ENCODE results near the gene AKT3.

The AKT3 gene

DNA sequence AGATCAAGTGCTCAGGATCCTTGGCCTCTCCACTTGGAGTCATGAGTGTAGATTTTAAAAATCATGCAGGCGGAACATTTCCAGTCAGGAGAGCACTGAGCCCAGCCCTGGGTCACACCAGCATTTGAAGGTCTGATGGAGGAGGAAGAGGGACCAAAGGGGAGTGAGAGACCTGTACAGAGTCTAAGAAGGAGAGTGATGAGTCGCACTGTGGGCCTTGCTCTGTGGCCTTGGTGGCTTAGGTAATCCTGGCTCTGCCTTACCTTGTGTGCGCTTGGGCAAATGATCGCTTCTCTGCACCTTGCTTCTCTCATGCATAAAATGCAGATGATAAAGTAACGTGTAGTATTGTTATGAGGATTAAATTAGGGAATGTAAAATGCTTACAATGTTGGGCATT lies 368.9 kb downstream of the AKT3 start:
- no peak for DNase-seq

DNA sequence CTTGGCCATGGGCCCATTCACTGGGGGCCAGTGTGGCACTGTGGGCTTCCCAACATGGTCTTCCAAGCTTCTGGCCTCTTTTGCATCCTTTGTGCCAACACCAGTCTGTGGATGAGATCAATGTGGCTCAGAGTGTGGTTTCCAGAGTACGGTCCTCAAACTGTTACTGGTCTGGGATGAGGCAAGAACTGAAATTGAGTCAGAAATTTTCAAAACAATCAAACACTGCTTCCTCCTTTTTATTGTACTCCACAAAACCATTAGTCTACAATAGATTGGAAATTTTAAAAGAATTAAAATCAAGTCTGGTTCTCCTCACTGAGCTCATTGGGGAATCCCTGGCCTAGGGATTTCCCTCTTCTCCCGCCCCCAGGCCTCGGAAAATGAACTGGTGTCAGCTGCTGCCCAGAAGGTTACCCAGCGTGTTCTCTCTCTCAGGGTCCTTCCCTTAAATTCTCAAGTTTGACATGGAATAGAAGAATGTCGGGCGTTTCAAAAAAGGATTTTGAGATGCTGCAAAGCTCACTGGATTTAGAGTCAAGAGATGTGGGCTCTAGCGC lies 372.2 kb downstream of the AKT3 start:
- DNase-seq = no peak

DNA sequence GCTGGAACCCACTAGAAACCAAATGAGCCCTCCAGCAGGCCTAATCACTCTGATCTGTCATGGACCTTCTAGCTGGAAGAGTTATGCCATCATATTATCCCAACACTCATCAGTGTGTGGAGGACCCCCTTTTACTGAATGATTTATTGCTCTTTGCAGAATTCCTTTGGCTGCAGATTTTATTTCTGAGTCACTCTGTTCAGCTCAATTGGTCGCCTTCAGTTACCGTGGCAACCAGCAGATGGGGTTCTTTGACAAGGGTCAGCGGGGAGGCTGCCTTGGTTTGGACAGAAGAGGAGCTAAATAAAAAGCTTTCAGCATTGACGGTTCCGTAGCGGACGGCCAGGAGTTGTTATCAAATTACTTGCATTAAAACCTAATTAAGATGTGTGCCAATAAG lies 374.1 kb downstream of the AKT3 start:
- no peak for DNase-seq

DNA sequence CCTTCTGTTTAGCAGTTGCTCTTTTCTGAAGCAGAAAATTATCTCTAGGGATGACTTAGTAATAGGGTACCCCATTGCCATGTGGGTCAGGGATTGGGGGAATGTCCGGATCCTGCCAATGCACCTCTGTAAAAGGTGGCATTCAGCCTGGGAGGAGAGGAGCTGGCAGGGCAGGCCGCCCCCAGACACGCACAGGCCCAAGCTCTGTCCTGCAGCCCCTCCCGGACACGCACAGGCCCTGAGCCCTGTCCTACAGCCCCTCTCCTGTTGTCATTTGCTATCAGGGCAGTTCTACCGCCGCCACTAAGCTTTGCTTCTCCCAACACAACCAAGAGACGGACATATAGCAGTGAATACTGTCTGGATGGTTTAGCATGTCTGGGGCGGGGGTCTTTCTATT lies 375.1 kb downstream of the AKT3 start:
- no peak for DNase-seq

DNA sequence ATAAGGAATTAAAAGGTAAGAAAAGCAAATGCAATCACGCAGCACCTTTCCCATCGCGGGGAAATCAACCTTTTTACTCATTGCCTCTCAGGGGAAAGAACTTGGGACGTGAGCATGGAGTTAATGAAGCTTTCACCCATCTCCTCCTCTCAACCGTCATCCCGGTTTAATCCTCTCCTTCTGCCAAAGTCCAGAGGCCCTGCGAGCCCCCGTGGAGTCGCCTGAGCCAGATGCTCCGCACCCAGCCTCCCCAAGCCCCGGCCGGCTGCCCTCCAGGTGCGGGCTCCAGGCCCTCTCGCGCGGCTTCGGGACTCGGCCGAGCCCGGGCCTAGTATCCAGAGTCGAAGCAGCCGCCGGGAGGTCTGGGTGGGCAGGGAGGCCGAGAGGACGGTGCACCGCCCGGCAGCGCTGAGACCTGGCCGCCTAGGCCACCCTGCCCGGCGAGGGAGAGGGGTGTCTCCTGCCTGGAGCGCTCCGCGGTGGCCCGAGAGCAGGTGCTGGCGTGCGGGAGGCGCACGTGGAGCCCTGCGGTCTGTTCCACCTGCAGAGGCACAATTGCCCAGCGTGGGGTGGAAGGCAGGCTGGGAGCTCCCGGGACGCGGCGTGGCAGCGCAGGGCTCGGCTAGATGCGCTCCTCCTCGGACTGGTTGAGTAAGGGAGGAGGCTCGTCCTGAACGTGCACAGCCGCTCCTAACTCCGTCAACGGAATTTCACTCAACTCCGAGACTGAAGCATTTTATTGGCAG lies 375.7 kb downstream of the AKT3 start:
- no peak for DNase-seq

DNA sequence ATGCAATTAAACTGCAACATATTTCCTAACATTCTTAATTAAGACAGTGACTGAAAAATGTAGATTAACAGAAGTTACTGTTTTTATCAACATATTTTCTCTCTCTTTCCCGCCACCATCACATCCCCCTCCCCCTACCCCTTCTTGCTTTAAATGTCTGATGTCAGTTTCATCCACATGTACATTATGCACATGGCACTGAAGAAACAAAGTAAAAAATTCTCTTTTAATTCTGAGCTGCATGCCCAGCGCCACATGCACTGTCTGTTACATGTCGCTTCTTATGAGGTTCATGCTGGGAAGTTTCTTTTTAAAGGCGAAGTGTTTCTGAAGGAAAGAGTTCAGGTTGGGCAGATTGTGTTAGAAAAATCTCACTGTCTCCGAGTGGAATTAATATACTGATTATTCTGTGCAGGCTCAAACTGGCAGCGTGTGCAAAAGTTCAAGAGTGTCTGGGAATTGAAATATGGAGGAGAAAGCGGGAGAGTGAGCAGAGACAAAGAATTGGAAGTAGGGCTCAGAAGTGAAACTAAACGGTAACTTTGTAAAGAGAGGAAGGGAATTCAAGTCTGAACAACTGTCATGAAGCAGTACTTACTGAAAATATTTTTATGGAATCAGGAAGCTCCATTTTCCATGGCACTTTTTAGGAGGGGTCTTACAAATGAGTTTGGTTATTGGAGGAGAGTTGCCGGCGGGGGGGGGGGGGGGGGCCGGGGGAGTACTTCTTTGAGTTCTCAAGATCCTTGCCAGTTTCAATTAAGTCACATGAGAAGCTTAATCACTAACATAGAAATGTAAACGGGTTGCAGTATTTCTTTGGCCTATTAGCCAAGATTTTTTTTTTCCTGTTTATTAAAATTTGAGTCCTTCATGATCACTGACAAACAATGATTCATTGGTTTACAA lies 376.6 kb downstream of the AKT3 start:
- no peak for DNase-seq

DNA sequence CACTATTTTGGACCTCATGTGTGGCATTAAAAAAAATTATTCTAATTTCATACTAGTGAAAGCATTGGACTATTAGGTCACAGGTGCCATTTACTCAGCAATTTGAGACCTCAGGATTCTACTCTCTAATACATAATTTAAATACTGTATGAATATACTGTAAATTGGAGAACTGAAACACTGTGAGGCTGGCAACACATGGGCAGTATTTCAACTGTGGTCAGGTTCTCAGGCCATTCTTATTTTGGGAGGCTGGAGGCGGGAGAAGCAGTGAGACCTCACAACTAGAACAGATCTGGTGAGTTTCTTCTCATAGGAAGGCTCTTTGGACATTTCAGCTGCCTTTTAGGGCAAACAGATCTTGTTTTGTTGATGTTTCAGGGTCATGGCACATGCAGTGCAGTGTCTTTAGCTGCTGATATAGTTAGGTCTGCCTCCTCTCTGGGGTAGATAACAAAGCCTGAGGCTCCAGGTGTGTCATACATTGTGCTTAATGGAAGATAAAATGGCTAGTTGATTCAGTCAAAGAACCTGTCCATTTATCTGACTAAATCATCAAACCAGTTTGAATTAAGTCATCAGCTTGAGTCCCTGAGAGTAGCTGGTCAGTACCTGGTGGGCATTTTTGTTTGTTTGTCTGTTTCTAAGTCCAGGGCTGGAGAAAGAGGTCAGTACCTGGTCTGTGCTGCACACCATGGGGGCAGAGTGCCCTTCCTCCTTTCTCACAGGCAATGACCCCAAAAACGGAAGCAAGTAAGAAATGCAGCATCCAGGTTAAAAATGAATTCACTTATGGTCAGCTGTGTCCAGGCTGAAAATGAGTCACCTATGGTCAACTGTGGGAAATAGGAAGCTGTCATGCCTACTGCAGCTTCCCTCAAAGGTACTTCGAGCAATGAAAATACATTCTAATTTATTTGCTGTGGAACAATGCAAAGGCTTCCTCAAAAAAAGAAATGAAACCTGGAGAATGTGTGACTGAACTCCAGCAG lies 378.0 kb downstream of the AKT3 start:
- DNase-seq = no peak

DNA sequence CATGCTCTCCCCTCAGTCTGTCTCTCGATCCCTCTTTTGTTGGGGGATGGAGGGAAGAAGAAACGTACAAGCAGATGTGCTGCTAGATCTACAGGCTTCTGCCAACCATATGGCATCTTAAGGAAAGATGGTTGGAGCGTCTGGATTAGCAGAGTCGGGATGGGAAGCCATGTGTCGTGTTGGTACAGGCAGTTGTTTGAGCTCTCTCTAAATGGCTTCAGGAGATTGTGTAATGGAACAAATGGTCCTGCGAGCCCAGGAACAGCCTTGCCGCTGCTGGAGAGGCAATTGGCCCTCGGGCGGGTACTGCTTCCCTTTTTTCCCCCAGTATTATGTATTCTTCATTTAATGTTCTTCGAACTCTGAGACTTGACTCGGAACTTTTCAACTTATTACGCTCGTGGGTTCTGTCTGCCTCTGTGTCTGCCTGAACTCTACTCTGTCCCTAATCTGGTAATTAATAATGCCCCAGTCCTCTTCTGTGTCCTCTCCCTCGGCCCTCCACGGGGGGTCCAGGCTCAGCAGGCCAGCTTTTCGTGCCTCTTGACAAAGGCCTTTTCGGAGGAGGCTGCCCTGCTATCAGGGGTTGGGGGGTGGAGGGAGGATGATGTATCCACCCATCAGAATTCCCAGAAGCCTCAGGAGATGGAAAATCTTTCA lies 378.9 kb downstream of the AKT3 start:
- no peak for DNase-seq

DNA sequence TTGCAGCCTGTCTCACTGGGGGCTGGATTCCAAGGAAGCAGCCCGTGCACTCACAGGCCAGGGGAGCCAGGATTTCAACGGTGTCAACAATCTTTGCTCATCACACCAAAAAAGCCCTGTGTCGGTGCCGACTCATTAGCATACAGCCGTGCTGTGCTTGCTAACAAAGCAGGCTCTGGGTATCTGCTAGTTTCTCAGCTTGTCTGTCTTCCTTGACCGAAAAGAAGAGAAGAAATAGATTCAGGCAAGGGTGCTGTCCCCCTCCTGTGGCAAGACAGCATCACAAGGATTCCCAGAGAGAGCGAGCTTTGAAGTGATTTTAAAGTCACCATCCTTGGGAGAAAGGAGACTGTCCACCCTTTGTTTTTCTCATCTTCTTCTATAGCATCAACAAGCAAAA lies 379.5 kb downstream of the AKT3 start:
- DNase-seq = no peak

DNA sequence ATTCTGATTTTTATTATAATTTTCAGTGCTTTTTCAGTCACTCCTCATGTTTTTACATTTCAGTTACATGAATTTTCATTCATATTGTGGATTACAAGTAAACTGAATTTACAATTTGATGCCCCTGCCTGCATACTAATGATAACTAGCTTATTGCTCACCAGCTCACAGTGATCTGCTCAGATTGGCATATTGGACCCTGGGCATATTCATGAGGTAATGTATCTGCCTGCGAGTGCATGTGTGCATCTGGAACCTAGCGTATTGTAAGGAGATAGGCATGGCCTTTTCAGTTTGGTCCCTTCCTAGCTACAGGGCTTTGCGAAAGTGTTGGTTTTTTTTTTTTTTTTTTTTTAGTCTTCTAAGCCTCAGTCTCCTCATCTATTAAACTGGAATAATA lies 380.5 kb downstream of the AKT3 start:
- no peak for DNase-seq

DNA sequence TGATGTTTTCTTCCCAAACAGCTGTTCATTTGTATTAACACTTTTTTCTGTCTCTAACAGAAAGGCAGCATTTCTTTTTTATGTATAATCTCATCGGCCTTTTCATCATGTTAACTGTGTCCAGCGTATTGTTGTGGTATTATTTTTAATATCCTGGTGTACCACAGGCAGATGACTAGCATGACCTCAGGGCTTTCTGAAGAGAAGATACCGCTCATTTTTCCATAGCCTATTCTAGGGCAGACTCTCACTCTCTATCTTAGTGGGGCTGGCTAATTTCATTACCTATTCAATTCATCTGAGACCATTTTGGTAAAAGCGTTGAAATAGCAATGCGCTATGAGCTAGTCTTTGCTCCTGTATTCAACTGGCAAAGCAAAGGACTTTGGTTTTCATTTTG lies 384.3 kb downstream of the AKT3 start:
- DNase-seq = no peak

DNA sequence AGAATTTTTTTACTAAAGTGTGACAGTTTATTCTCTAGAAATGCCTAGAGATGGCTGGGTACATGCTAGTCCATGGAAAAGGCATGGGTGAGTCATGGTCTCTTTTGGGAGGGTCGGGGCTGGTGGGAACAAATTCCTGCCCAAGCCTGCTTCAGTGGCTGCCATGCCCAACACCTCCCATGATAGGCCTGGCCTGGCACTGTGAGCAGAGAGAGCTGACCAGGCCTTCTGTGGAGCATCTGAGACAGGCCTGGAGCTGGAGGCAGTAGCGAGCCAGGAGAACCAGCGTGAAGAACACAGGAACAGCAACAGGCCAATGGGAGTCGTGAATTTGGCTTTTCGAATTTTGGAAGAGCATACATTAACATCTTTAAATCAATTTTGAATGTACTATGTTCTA lies 385.0 kb downstream of the AKT3 start:
- DNase-seq = no peak

DNA sequence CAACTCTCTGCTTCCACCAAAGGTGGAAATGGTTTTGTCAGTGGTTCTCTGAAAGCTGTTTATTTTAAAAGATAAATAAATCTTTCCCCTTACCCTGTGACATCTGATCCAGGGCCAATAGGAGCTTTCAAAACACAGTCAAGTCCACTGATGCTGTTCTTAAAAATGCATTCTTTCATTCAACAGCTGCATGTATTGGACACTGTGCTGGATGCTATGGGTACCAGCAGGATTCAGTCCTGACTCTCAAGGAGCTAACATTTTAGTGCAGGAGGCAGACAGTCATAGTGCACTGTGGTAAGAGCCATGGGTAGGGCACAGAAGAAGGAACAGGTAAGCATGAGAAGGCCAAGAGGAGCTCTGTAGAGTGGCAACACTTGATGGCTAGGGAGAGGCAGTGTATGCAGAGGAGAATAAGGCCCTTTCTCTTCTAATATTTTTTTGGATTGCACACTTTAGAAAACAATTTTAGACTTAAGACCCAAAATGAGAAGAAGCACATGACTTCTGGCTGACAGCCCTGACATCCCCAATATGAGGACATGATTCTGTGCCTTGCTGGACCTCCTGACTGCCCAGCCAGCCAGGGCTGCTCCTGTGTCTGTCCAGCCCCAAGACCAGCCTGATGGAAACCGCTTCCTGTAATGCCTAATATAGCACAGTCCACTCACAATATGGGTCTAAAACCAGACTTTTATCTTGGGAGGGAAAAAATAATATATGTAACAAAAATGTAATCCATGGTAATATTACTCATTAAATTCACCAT lies 386.9 kb downstream of the AKT3 start:
- no peak for DNase-seq

DNA sequence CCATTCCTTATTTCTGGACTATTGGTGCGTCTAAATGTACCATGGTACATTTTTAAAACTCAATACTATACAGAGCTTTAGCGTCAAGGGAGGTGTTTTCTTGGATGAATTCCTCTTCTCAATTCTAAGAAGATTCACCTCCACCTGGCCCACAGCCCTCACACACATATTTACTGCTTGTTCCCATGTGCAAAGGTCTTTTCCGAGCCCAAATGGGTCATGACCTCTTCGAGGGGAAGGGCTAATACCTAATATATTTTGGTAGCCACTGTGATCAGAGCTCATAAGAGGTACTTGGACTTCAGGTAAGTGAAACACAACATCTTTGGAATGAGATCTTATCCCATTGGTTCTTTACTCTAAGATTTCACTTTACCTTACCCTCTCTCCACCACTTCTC lies 388.3 kb downstream of the AKT3 start:
- DNase-seq = no peak

DNA sequence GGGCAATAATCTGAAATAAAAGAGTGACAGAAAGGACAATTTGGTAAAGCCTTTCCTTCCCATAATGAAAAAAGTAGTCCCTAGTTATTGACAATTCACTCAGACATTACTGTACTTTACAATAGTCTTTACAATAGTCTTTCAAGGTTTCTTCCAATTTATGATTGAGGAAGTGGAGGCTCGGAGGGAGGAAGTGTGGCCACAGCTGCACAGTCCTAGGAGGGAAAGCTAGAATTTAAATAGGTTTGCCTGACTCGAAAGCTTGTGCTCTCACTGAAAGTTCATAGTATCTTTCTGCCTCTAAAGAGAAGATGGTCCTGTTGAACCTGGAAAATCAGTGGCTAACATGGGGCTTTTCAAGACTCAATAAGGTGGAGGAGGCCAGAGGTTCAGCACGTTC lies 391.0 kb downstream of the AKT3 start:
- DNase-seq = no peak

DNA sequence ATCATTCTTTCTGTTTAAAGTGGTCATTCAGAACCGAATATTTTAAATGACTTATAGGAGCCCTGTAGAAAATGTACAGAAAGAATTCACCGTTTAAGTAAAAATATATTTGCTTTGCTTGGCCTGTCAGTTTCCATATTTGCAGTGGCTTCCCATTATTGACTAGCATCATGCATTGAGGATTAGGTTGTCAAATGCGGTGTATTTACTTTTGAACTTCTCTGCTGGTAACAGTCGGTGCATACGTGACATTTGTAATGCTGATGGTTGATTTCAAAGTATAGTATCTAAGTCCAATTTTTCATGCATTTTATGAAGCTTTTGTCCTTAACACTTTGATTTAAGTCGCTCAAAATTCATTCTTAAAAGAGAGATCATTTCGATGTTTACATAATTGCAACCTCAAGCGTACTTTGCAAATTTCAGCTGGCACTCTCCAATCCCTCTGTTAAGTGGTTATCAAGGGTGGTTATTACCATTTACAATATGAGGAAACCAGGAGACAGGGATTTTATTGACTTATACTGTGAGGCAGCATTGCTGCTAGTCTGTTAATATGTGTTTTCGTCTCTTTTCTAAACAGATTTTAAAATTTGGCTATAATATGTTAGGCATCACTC lies 392.6 kb downstream of the AKT3 start:
- DNase-seq = no peak

DNA sequence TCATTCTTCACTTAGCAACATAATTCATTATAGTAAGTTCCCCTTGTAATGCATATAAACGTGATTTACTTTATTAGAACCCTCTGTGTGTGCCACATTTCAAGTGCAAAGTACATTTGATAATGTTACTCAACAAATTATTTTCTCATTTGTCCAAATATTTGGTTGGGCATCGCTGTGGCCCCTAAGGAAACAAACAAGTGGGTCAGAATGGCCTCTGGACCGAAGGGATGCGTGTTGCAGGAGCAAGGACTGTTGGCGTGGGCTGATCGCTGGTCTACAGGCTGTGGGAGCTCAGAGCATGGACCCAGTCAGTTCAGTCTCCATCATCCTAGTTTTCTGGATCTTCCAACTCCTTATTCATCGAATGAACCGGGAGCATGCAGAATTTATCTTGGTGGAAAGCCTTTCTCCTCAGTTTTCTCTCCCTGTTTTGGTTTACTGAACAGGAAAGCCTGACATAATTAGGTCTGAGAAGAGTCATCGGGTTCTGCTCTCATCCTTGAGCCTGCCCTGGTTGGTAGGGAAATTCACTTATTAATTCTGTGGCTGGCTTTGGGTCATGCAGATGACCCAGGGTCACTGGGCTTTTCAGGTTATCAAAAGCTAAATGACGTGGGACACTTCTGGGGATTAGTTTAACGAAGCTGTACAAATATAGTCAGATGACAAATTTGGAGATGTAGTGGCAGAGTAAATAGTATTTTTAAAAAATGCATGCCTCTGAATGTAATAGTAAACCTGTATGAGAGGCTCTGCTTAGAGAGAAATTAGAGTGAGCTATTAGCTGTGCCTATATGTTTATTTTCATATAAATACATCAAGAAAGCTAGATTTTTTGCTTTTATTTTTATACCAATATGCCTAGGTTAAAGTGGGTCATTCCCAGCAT lies 394.0 kb downstream of the AKT3 start:
- no peak for DNase-seq

DNA sequence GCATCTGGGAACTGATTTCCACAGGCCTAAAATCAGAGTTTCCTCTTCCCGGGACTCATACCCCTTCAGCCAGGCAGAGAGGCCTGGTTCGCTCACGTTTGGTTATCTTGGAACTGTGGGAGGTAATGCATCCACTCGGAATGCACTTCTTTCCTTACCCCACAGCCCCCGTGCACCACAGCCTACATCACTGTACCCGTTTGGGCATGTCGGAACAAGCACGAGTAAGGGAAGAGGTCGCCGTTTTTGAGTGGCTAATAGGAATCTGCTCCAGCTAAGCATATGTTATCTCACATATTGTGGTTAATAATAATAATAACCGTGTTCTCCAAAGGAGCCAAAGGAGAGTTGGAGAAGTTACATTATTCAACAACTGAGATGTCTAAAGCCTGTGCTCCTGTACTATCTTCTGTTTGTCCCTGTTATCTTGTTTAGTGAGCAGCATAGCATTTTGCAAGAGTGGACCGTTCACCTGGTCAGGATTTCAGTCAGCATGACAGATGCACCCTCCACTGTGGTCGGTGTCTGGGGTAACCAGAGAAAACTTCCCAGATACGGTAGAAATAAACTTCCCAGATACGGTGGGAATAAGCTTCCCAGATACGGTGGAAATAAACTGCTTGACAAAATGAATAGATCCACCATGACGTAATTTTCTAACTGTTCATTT lies 395.6 kb downstream of the AKT3 start:
- DNase-seq = no peak

DNA sequence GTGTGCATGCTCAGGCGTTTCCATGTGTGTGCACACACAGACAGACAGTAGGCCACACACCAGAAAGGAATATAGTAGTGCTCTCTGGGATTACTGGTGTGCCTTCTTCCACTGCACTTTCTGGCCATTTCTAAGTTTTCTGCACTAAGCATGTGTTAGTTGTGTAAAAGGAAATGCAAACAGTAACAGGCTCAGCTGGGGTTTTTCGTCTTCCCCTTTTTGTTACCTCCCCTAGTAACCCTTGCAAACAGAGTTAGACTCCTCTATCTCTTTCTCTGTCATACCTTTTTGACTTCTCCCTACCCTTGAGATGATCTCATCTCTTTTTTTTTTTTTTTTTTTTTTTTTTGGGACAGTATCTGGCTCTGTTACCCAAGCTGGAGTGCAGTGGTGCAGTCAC lies 398.0 kb downstream of the AKT3 start:
- no peak for DNase-seq

Data from activated gamma-delta T cell treated with Interleukin-2 at 50 U/mL for 16 hours (primary cell).